ENCODE data around the gene SMAD3. TPM values are rescaled to one million over a fixed set of nuclear protein-coding genes. Genes with fewer than 3 reads are reported as not detected.
A peak's percentile ranks its signal among the peaks of the same experiment; 100 is the strongest.
"Not testable (repeated sequence)": the region's sequence is repeated elsewhere in the genome, so short reads cannot be mapped to it uniquely, and the experiment has no call there.

Gene SMAD3
- total and polyA plus RNA-seq, 2 donors: 28.3 to 31.2 TPM

GRCh38 chr15:67075555-67076135, 10.2 kb downstream of the SMAD3 start:
- H3K4me1 ChIP-seq (ENCODE audit: insufficient read depth); DNase-seq (ENCODE audit: extremely low spot score); H3K27ac ChIP-seq (ENCODE audit: low read depth); H3K36me3 ChIP-seq (ENCODE audit: insufficient read depth); H3K4me3 ChIP-seq (ENCODE audit: low read depth, low read length): not testable (repeated sequence)
- 97% methylated on average over 14 of the region's 14 CpGs for WGBS

- no peak for DNase-seq (ENCODE audit: extremely low spot score)
- WGBS: 83% methylated on average over 13 of the region's 13 CpGs
- Histone ChIP-seq H3K4me3 (ENCODE audit: low read depth, low read length) (no peak overlapping the region), H3K4me1 (ENCODE audit: insufficient read depth) (peaks cover 3% of the 10 kb centered on the region), H3K27ac (ENCODE audit: low read depth) (no peak overlapping the region), H3K36me3 (ENCODE audit: insufficient read depth) (no peaks in the 10 kb centered on the region)
Measured at GRCh38 chr15:67076147-67076843, 10.9 kb downstream of the SMAD3 start.

- no peaks in the 10 kb centered on the region for H3K36me3 ChIP-seq (ENCODE audit: insufficient read depth)
- WGBS: 49% methylated on average over 6 of the region's 6 CpGs
- H3K4me1 ChIP-seq (ENCODE audit: insufficient read depth): peaks cover 3% of the 10 kb centered on the region
- H3K27ac ChIP-seq (ENCODE audit: low read depth): no peak overlapping the region
- no peak for DNase-seq (ENCODE audit: extremely low spot score)
- H3K4me3 ChIP-seq (ENCODE audit: low read depth, low read length): no peak overlapping the region
Measured at GRCh38 chr15:67077641-67078215, 12.3 kb downstream of the SMAD3 start.

- H3K4me1 ChIP-seq (ENCODE audit: insufficient read depth): peaks cover 3% of the 10 kb centered on the region
- no peak for DNase-seq (ENCODE audit: extremely low spot score)
- H3K27ac ChIP-seq (ENCODE audit: low read depth): no peak overlapping the region
- no peak overlapping the region for H3K4me3 ChIP-seq (ENCODE audit: low read depth, low read length)
- 81% methylated on average over 3 of the region's 3 CpGs for WGBS
- H3K36me3 ChIP-seq (ENCODE audit: insufficient read depth): no peaks in the 10 kb centered on the region
Measured at GRCh38 chr15:67079361-67079760, 14.0 kb downstream of the SMAD3 start.

GRCh38 chr15:67080118-67080899, 14.9 kb downstream of the SMAD3 start:
- WGBS: 31% methylated on average over 12 of the region's 12 CpGs
- Histone ChIP-seq H3K27ac (ENCODE audit: low read depth) (no peak overlapping the region), H3K4me1 (ENCODE audit: insufficient read depth) (peaks cover 6% of the 10 kb centered on the region), H3K4me3 (ENCODE audit: low read depth, low read length) (no peak overlapping the region), H3K36me3 (ENCODE audit: insufficient read depth) (no peaks in the 10 kb centered on the region)
- DNase-seq (ENCODE audit: extremely low spot score): no peak

- peaks cover 6% of the 10 kb centered on the region for H3K4me1 ChIP-seq (ENCODE audit: insufficient read depth)
- DNase-seq (ENCODE audit: extremely low spot score): no peak
- H3K4me3 ChIP-seq (ENCODE audit: low read depth, low read length): no peak overlapping the region
- WGBS: 18% methylated on average over 10 of the region's 10 CpGs
- H3K36me3 ChIP-seq (ENCODE audit: insufficient read depth): no peaks in the 10 kb centered on the region
- H3K27ac ChIP-seq (ENCODE audit: low read depth): peak overlapping the region; percentile 33
Measured at GRCh38 chr15:67080900-67081431, 15.6 kb downstream of the SMAD3 start.

- no peak overlapping the region for H3K4me3 ChIP-seq (ENCODE audit: low read depth, low read length)
- no peak overlapping the region for H3K27ac ChIP-seq (ENCODE audit: low read depth)
- H3K36me3 ChIP-seq (ENCODE audit: insufficient read depth): no peaks in the 10 kb centered on the region
- peaks cover 3% of the 10 kb centered on the region for H3K4me1 ChIP-seq (ENCODE audit: insufficient read depth)
- 70% methylated on average over 3 of the region's 3 CpGs for WGBS
- DNase-seq (ENCODE audit: extremely low spot score): no peak
Measured at GRCh38 chr15:67082007-67082536, 16.7 kb downstream of the SMAD3 start.

GRCh38 chr15:67083135-67083762, 17.8 kb downstream of the SMAD3 start:
- 72% methylated on average over 12 of the region's 12 CpGs for WGBS
- Histone ChIP-seq H3K4me1 (ENCODE audit: insufficient read depth) (peaks cover 6% of the 10 kb centered on the region), H3K36me3 (ENCODE audit: insufficient read depth) (no peaks in the 10 kb centered on the region), H3K27ac (ENCODE audit: low read depth) (no peak overlapping the region), H3K4me3 (ENCODE audit: low read depth, low read length) (no peak overlapping the region)
- no peak for DNase-seq (ENCODE audit: extremely low spot score)

- DNase-seq (ENCODE audit: extremely low spot score): no peak
- H3K36me3 ChIP-seq (ENCODE audit: insufficient read depth): no peaks in the 10 kb centered on the region
- no peak overlapping the region for H3K4me3 ChIP-seq (ENCODE audit: low read depth, low read length)
- peaks cover 6% of the 10 kb centered on the region for H3K4me1 ChIP-seq (ENCODE audit: insufficient read depth)
- no peak overlapping the region for H3K27ac ChIP-seq (ENCODE audit: low read depth)
- 78% methylated on average over 7 of the region's 7 CpGs for WGBS
Measured at GRCh38 chr15:67084561-67084960, 19.2 kb downstream of the SMAD3 start.

- H3K36me3 ChIP-seq (ENCODE audit: insufficient read depth): no peaks in the 10 kb centered on the region
- 91% methylated on average over 3 of the region's 3 CpGs for WGBS
- H3K4me3 ChIP-seq (ENCODE audit: low read depth, low read length): no peak overlapping the region
- no peak overlapping the region for H3K27ac ChIP-seq (ENCODE audit: low read depth)
- no peak for DNase-seq (ENCODE audit: extremely low spot score)
- peaks cover 7% of the 10 kb centered on the region for H3K4me1 ChIP-seq (ENCODE audit: insufficient read depth)
Measured at GRCh38 chr15:67085237-67085817, 19.9 kb downstream of the SMAD3 start.

- Histone ChIP-seq H3K36me3 (ENCODE audit: insufficient read depth) (no peaks in the 10 kb centered on the region), H3K27ac (ENCODE audit: low read depth) (no peak overlapping the region), H3K4me1 (ENCODE audit: insufficient read depth) (peaks cover 9% of the 10 kb centered on the region), H3K4me3 (ENCODE audit: low read depth, low read length) (no peak overlapping the region)
- DNase-seq (ENCODE audit: extremely low spot score): no peak
- 67% methylated on average over 3 of the region's 3 CpGs for WGBS
Measured at GRCh38 chr15:67085818-67086636, 20.6 kb downstream of the SMAD3 start.

- WGBS: 80% methylated on average over 3 of the region's 3 CpGs
- no peaks in the 10 kb centered on the region for H3K36me3 ChIP-seq (ENCODE audit: insufficient read depth)
- H3K4me3 ChIP-seq (ENCODE audit: low read depth, low read length): no peak overlapping the region
- peaks cover 9% of the 10 kb centered on the region for H3K4me1 ChIP-seq (ENCODE audit: insufficient read depth)
- no peak overlapping the region for H3K27ac ChIP-seq (ENCODE audit: low read depth)
- DNase-seq (ENCODE audit: extremely low spot score): no peak
Measured at GRCh38 chr15:67086637-67086914, 21.2 kb downstream of the SMAD3 start.

All from urinary bladder (tissue), 4 donors.